ENCODE results near the gene AP4E1.

The AP4E1 gene

GRCh38 chr15:50864873-50865272 lies 43.6 kb upstream of the AP4E1 start:
- no peaks in the 10 kb centered on the region for H3K79me2 ChIP-seq (ENCODE audit: insufficient read depth, low read length)
- no peak overlapping the region for H3K4me2 ChIP-seq (ENCODE audit: insufficient read depth, low read length)
- no peak for TF ChIP-seq EZH2 (IDR thresholded peaks at IDR 0.05; ENCODE audit: borderline replicate concordance, low read depth, low read length, severe bottlenecking)
- TF ChIP-seq CTCF (IDR thresholded peaks at IDR 0.05; ENCODE audit: borderline replicate concordance, extremely low read depth, low read length, poor library complexity, severe bottlenecking): no peak
- H4K20me1 ChIP-seq (ENCODE audit: insufficient read depth, low read length): no peaks in the 10 kb centered on the region
- H3K27ac ChIP-seq (ENCODE audit: low read length): no peak overlapping the region
- no peaks in the 10 kb centered on the region for H3K36me3 ChIP-seq (ENCODE audit: insufficient read depth, low read length)
- H3K27me3 ChIP-seq (ENCODE audit: insufficient read depth, low read length, poor library complexity): no peaks in the 10 kb centered on the region
- no peak overlapping the region for H3K9ac ChIP-seq (ENCODE audit: low read depth, low read length)
- H3K4me1 ChIP-seq (ENCODE audit: insufficient read depth, low read length): no peaks in the 10 kb centered on the region
- no peak overlapping the region for H3K4me3 ChIP-seq (ENCODE audit: low read depth in 1 of 2, low read length in 2 of 2)
- no peaks in the 10 kb centered on the region for H3K9me3 ChIP-seq (ENCODE audit: insufficient read depth, low read length, severe bottlenecking)
- DNase-seq (no peak), ATAC-seq (ENCODE audit: insufficient read depth, low read depth) (no peak)
- no peak overlapping the region for H2AFZ ChIP-seq (ENCODE audit: low read depth, low read length)

- Histone ChIP-seq H3K27me3 (ENCODE audit: insufficient read depth, low read length, poor library complexity) (no peaks in the 10 kb centered on the region), H3K4me2 (ENCODE audit: insufficient read depth, low read length) (no peak overlapping the region), H3K4me1 (ENCODE audit: insufficient read depth, low read length) (no peaks in the 10 kb centered on the region), H4K20me1 (ENCODE audit: insufficient read depth, low read length) (no peaks in the 10 kb centered on the region), H3K79me2 (ENCODE audit: insufficient read depth, low read length) (no peaks in the 10 kb centered on the region), H3K9me3 (ENCODE audit: insufficient read depth, low read length, severe bottlenecking) (no peaks in the 10 kb centered on the region), H3K36me3 (ENCODE audit: insufficient read depth, low read length) (no peaks in the 10 kb centered on the region), H3K27ac (ENCODE audit: low read length) (no peak overlapping the region), H3K9ac (ENCODE audit: low read depth, low read length) (no peak overlapping the region), H3K4me3 (ENCODE audit: low read depth in 1 of 2, low read length in 2 of 2) (no peak overlapping the region), H2AFZ (ENCODE audit: low read depth, low read length) (no peak overlapping the region)
- DNase-seq: no peak
- no peak for TF ChIP-seq EZH2 (IDR thresholded peaks at IDR 0.05; ENCODE audit: borderline replicate concordance, low read depth, low read length, severe bottlenecking)
- no peak for TF ChIP-seq CTCF (IDR thresholded peaks at IDR 0.05; ENCODE audit: borderline replicate concordance, extremely low read depth, low read length, poor library complexity, severe bottlenecking)
- no peak for ATAC-seq (ENCODE audit: insufficient read depth, low read depth)
Measured at GRCh38 chr15:50865515-50866353, 42.7 kb upstream of the AP4E1 start.

GRCh38 chr15:50871832-50872231 lies 36.7 kb upstream of the AP4E1 start:
- no peak overlapping the region for H3K4me3 ChIP-seq (ENCODE audit: low read depth in 1 of 2, low read length in 2 of 2)
- H3K79me2 ChIP-seq (ENCODE audit: insufficient read depth, low read length): no peaks in the 10 kb centered on the region
- no peak overlapping the region for H2AFZ ChIP-seq (ENCODE audit: low read depth, low read length)
- H3K9ac ChIP-seq (ENCODE audit: low read depth, low read length): no peak overlapping the region
- no peak overlapping the region for H3K4me2 ChIP-seq (ENCODE audit: insufficient read depth, low read length)
- H3K9me3 ChIP-seq (ENCODE audit: insufficient read depth, low read length, severe bottlenecking): no peaks in the 10 kb centered on the region
- TF ChIP-seq EZH2 (IDR thresholded peaks at IDR 0.05; ENCODE audit: borderline replicate concordance, low read depth, low read length, severe bottlenecking): no peak
- TF ChIP-seq CTCF (IDR thresholded peaks at IDR 0.05; ENCODE audit: borderline replicate concordance, extremely low read depth, low read length, poor library complexity, severe bottlenecking): no peak
- H4K20me1 ChIP-seq (ENCODE audit: insufficient read depth, low read length): no peaks in the 10 kb centered on the region
- DNase-seq: no peak
- no peaks in the 10 kb centered on the region for H3K36me3 ChIP-seq (ENCODE audit: insufficient read depth, low read length)
- H3K27me3 ChIP-seq (ENCODE audit: insufficient read depth, low read length, poor library complexity): no peaks in the 10 kb centered on the region
- H3K27ac ChIP-seq (ENCODE audit: low read length): no peak overlapping the region
- no peak for ATAC-seq (ENCODE audit: insufficient read depth, low read depth)
- peaks cover 7% of the 10 kb centered on the region for H3K4me1 ChIP-seq (ENCODE audit: insufficient read depth, low read length)

Data from DND-41 (cell line).